Measurements from ENCODE around the gene BCL6. TPM values are rescaled to one million over a fixed set of nuclear protein-coding genes. Genes with fewer than 3 reads are reported as not detected.

The BCL6 gene
- total RNA-seq, 1 donor from 2014 or later, result 24.0 TPM

- DNase-seq (ENCODE audit: low read depth), result peak; percentile 83
Observed at GRCh38 chr3:187673012-187673411, 72.3 kb downstream of the BCL6 start.

Other genes starting within 250 kb of the BCL6 start
- gene SST, start 75.1 kb downstream of the BCL6 start, total RNA-seq, result 4.1 TPM in 1 of 2 replicates, not detected in the other
- 0.35 TPM in 1 of 2 replicates, not detected in the other for gene RTP2, start 42.9 kb downstream of the BCL6 start, total RNA-seq